Measurements from ENCODE around the gene DOCK10.
"Not testable (repeated sequence)": the region's sequence is repeated elsewhere in the genome, so short reads cannot be mapped to it uniquely, and the experiment has no call there.

DOCK10 gene

DNA sequence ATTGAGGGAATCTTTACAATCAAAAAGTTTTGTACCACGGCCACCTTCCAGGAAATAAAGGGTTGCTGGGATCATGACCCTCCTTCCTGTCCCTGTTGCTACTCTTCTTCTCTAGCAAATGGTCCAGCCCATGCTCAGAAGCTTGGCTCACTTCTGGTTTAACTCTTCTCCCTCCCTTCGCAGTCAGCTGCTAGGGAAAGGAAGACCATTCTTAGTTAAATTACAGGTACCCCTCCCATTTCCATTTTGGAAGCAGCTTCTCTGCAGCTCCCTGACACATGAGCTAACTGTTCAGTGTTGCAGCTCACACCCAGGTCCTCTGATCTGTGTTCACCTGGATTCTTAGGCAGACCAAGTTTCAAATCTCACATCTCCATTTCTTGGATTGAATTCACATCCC, 100.3 kb downstream of the DOCK10 start:
- DNase-seq = no peak

DNA sequence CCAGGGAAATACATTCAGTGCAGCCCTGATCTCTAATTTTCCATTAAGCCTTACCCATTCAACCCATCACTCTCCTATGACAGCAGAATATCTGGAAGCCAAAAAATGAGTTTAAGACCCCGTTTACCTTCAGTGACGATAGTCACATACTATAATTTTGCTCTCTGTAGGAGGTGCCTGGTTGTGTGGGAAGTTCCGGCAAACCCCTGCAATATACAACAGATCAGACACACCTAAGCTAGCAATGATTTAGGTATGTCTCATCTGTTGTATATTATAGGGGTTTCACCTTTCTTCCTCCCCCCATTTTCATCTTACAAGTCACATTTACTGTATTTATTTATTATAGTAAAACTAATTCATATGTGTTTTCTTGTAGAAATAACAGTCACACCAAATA, 101.7 kb downstream of the DOCK10 start:
- no peak for DNase-seq

- no peak for DNase-seq
These were observed 103.6 kb downstream of the DOCK10 start for GRCh38 chr2:224938651-224939182.

DNA sequence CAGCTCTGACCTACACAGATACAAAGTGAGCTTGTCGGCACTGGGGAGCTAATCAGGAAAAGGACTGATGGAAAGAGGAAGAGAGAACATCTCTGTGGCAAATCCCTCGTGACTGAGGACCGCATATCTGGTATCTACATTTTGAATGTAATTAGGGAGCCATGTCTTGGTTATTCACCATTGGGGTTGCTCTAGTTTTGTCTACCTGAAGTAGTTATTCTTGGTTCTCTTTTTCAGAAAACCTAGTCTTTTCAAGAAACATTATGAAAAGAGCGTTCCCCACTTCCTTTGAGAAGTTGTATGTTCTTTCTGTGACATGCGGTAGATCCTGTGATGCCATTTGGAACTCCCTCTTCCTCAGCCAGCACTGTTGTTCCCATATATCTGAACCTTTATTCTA, 104.4 kb downstream of the DOCK10 start:
- no peak for DNase-seq

- DNase-seq = no peak
These were observed 107.6 kb downstream of the DOCK10 start for GRCh38 chr2:224934526-224935188.

- DNase-seq = no peak
These were observed 108.8 kb downstream of the DOCK10 start for GRCh38 chr2:224933431-224933830.

- DNase-seq = no peak
These were observed 109.7 kb downstream of the DOCK10 start for GRCh38 chr2:224932522-224932921.

DNA sequence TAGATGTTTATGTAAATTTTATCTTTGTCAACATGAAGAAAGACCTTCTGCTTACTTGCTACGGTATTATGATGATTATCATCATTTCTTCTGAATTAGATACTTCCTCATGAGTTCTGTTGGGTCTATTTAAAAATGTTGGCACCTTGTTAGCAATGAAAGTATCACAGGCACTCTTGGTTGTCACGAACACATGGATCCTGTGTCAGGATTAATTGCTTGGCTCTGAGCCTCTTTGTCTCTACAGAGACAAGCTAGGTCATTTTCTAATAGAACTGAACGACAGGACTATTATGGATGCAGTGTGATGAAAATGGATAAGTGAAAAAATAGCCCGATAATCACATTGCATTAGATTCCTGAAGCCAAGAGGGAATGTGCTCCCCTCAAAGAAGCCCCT, 110.3 kb downstream of the DOCK10 start:
- no peak for DNase-seq

DNA sequence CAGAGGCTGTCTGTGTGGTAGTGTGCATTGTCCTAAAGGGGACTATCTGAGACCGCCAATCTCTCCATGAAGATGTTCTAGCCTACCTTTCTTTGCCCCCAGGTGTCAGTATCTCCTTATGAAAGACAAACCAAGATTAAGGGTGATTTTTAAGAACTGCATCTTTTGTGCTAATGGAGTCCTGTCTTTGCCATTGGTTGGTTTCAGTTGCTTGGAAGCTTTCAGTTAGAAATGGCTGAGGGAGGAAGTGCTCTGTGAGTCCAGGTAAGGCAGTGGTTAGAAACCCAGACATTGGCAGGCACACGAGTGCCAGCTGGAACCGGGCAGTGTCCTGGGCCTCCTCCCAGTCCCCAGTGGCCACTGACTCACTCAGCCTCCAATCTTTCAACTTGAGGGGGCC, 111.3 kb downstream of the DOCK10 start:
- no peak for DNase-seq

DNA sequence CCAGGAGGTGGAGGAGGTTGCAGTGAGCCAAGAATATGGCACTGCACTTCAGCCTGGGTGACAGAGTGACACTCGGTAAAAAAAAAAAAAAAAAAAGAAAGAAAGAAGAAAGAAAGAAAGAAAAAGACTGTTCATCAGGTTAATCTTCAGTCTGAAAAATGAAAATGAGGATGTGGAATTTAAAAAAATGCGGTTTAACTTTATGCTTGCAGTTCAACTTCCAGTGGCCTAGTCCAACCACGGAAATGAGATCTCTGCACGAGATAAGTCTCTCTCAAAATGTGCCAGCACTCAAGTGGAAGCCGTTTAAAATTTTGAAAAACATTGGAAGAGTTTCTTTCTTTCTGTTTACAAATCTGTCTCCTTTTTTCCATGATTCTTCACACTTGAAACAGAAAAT, 112.1 kb downstream of the DOCK10 start:
- no peak for DNase-seq

DNA sequence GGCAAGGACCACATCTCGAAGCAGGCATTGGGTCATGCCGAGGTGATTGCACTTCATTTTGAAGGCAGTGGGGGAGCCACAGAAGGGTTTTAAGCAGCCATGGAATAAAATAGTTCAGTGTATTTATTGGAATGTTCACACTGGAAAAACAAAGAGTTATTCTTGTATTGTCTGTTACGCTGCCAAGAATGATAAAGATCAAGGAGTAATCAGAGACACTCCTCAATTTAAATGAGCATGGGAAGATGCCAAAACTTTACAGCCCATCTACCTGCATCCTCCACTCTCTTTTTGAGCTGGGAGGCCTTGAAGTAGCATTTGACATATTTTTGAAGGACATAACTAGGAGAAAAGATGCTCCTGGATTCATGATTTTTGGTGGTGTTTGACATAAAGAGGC, 112.8 kb downstream of the DOCK10 start:
- DNase-seq = no peak

GRCh38 chr2:224927646-224928173, 114.6 kb downstream of the DOCK10 start:
- DNase-seq = peak; percentile 49

GRCh38 chr2:224927011-224927410, 115.3 kb downstream of the DOCK10 start:
- DNase-seq = no peak

- DNase-seq = no peak
These were observed 116.5 kb downstream of the DOCK10 start for GRCh38 chr2:224925810-224926100.

DNA sequence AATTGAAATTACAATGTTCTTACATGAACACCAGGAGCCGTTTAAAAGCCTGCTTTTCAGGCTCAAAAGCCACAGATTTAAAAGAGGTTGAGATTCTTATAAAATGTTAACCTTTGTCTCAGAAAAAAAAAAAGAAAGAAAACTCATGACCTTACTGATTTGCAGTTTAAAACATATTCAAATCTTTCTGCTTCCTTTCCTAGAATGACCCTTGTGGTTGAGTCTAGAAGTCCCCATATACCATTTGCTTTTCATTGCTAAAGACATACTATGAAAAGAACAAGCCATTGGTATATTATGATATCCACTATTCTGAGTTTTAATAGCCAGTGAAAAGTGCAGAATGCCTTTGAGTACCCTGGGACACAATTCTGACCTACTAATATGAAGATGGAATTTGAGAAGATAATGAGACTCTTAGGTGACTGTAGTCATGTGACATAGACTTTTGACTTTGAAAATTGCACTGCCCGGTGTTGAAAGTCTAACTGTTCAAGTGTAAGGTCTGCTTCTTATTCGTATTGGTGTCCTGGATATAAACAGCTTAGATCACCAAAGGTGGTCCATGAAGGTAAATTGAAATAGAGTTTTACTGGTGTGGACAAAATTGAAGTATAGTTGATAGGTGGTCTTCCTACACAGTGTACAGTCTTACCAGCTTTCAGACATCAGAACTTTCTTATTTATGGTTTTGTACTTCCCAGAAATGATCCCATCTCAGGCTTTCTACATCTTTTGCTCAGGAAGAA, 117.0 kb downstream of the DOCK10 start:
- no peak for DNase-seq

DNA sequence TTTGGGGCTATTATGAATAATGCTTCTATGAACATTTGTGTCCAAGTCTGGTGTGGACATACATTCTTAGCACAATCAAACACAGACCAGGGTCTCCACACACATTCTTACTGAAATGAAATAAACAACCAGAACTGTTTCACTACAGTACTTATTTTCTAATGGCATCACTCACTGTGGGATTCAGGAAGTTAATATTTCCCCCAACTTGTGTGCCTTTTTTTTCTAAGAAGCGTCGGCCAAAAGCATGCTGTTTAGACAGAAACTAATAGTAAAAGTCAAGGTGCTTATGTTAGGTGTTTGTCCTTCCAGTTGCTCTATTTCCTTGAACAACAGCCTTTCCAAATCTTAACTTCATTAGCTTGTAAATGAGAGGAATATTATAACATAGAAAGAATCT, 117.6 kb downstream of the DOCK10 start:
- no peak for DNase-seq

DNA sequence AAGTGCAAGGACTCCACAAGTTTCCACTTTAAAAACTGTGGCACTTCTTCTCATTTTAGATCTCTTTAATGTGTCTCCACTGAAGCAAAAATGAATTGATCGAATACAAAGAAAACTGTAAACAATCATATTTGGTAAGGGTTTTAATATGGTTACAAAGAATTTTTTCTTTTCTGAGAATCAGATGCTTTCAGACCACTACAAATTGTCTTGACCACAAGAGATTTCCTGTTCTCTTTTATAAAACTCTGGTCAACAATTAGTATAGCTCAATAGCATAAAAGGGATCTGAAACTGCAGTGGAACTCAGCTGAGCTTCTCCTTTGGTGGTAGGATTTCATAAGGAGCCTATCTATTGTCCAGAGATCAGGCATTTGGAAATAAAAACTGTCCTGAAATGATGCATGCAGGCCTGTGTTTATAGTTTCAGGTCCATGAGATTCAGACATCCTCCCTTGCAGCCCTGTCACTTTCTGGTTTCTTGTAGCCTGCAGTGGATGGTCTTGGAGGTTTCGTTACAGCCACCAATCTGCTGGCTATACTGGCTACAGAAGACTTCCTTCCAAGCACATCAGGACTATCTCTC, 120.0 kb downstream of the DOCK10 start:
- no peak for DNase-seq

DNA sequence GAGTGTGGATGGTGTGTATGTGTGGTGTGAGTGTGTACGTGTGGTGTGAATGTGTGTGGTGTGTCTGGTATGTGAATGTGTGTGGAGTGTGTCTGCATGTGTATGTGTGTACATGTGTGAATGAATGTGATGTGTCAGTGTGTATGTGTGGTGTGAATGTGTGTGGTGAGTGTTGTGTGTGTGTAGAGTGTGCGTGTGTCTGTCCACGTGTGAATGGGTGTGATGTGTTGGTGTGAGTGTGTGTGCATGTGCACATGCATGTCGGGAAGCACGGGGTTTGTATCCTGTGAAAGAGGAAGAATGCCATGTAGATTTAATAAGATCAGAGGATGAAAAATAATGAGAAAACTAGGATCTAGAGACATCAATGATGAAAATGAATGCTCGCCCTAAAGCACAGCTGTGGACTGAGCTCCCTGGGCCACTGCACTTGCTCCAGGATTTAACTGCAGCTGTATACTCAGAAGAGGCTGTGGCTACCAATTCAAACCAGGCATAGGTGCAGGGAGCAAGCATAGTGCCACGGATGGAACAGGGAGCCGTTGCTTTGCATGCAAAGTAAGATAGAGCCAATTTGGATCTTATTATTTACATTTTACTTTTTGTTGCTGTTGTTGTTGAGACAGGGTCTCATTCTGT, 122.7 kb downstream of the DOCK10 start:
- no peak for DNase-seq

- no peak for DNase-seq
These were observed 123.4 kb downstream of the DOCK10 start for GRCh38 chr2:224918626-224919471.

DNA sequence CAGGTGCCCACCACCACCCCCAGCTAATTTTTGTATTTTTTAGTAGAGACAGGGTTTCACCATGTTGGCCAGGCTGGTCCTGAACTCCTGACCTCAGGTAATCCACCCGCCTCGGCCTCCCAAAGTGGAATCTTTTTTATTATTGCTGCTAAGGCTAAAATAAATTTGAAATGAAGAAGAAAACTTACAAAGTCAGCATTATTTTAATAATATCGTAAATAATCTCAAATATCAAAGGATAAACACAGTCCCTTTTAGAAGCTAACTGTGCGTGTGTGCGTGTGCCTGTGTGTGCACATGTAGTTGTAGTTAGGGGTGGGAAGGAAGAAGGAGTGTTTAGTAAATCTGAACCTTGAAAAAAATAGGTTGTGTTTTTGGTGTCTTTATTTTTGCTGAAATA, 125.0 kb downstream of the DOCK10 start:
- DNase-seq = not testable (repeated sequence)

DNA sequence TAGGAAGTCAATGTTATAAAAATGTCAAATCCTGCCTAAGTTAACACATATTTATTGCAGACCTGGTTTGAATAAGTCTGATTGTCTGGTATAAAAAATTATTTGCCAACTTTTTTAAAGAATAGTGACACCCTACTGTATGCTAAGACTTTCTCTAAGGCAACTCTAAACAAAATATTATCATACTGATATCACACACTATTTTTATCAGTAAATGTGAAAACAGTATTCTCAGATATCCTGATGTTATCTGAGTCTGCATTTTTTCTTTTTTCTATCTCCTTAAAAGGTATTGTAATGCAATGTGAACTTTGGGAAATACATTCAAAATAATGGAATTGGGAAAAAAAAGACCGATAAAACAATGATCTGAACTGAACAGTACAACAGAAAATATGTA, 127.1 kb downstream of the DOCK10 start:
- DNase-seq = no peak

DNA sequence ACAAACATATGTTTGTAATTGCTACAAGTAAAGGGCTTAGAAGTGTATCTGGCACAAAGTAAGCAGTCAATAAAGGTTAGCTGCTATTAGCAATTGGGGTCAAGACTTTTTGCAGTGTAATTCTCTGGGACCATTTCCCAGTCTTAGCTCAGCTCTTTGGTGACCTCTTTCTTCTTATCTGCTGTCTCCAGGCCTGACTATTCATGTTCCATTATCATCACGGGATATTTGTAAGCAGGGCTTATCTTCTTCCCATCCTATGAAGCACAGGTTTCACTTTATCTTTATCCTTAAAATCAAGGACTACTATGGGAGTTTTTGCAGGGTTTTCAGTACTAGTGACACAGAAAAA, 131.7 kb downstream of the DOCK10 start:
- DNase-seq = no peak
